Left lung (tissue), 10 donors: ENCODE data around the gene EFNA2. TPM values are rescaled to one million over a fixed set of nuclear protein-coding genes. Genes with fewer than 3 reads are reported as not detected.

Experiments used
- ATAC-seq: fragments of 200-7000 bp; cut with Tn5 transposase; one replicate; pipeline ENCODE4 v1.9.1; 2020; ENCODE audit warnings: moderate library complexity
- DNase-seq, 4 donors: peaks; one replicate each; pipeline ENCODE4 v3.0.0-alpha.2; 2013 to 2020
- H3K27ac ChIP-seq, 2 donors: fragments of 200-600 bp; sonication (generic) in 1 of 2; one replicate each; pipeline versions ENCODE4 v1.5.0 to v1.8.0; 2020 to 2021
- H3K27me3 ChIP-seq, 2 donors: fragments of 200-600 bp; sonication (generic) in 1 of 2; one replicate each; pipeline versions ENCODE4 v1.5.0 to v1.8.0; 2020 to 2021
- H3K36me3 ChIP-seq, 2 donors: fragments of 200-600 bp; sonication (generic) in 1 of 2; one replicate each; pipeline versions ENCODE4 v1.5.0 to v1.8.0; 2020 to 2021
- H3K4me1 ChIP-seq, 2 donors: fragments of 200-600 bp; one replicate each; pipeline ENCODE4 v1.8.0; 2021
- H3K4me3 ChIP-seq, 2 donors: fragments of 200-600 bp; sonication (generic) in 1 of 2; one replicate each; pipeline versions ENCODE4 v1.5.0 to v1.8.0; 2020 to 2021; ENCODE audit warnings: mild to moderate bottlenecking in 1 of 2
- H3K9me3 ChIP-seq, 2 donors: fragments of 200-600 bp; sonication (generic) in 1 of 2; one replicate each; pipeline versions ENCODE4 v1.5.0 to v1.8.0; 2020 to 2021
- intact Hi-C, 2 donors: fragments of 100-400 bp; cut with DNase I; formaldehyde crosslinking; loops; one replicate each; pipeline versions ENCODE4 v1.11.2 to v1.14.2; 2022
- polyA plus RNA-seq, 6 donors: library from polyadenylated mRNA; unstranded; fragments of 120-200 nt; gene quantifications; one replicate each; pipeline ENCODE4 v1.2.1, GENCODE V29; 2013; ENCODE audit not compliant: insufficient read length in 6 of 6
- total RNA-seq, 2 donors: library from RNA; stranded (reverse); fragmentation: NEBNext Ultra II Directional; extraction: Animal tissue kit (Norgen Biotek cat#: 25700); gene quantifications; one replicate each; pipeline ENCODE4 v1.2.1, GENCODE V29; 2021
- TF ChIP-seq, protein P1 (sequence below), 2 donors: fragments of 200-600 bp; sonication (generic) in 1 of 2; IDR thresholded peaks; one replicate each; pipeline versions ENCODE4 v1.5.0 to v1.8.0; 2021; ENCODE audit warnings: antibody characterized with exemption in 2 of 2
- donor health status: DM: no; HTN: yes; CAD: no.
- donor health status: DM: no; HTN: no; CAD: no.

The EFNA2 gene
- total and polyA plus RNA-seq, 8 donors, result 0.48 to 2.0 (median 0.79) TPM; not detected in 1

DNA sequence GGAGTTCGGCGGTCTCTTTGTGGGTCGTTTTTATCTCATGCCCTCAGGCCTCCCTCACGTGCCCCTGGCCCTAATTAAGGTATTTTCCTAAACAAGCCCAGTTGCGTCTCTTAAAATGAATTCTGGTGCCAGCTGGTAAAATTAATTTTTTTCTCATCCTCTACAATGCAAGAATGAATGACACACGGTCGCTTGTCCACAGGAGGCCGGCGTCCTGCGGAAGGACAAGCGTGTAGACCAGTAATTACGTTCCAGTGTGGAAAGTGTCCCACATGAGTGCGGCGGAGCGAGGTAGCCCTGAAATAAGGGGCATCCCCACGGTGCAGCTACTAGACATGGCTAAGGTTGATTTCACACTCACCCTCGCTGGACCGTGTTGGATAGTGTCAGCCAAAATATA lies 63.5 kb downstream of the EFNA2 start:
- DNase-seq (no peak), ATAC-seq (no peak)
- Histone ChIP-seq H3K27me3 (no peaks in the 10 kb centered on the region), H3K4me1 (peaks cover 0 to 4% of the 10 kb centered on the region in 2 donors), H3K27ac (no peak overlapping the region), H3K9me3 (no peaks in the 10 kb centered on the region), H3K4me3 (no peak overlapping the region), H3K36me3 (no peaks in the 10 kb centered on the region)
- intact Hi-C loops, result no loop called here
- TF ChIP-seq, protein P1, sequence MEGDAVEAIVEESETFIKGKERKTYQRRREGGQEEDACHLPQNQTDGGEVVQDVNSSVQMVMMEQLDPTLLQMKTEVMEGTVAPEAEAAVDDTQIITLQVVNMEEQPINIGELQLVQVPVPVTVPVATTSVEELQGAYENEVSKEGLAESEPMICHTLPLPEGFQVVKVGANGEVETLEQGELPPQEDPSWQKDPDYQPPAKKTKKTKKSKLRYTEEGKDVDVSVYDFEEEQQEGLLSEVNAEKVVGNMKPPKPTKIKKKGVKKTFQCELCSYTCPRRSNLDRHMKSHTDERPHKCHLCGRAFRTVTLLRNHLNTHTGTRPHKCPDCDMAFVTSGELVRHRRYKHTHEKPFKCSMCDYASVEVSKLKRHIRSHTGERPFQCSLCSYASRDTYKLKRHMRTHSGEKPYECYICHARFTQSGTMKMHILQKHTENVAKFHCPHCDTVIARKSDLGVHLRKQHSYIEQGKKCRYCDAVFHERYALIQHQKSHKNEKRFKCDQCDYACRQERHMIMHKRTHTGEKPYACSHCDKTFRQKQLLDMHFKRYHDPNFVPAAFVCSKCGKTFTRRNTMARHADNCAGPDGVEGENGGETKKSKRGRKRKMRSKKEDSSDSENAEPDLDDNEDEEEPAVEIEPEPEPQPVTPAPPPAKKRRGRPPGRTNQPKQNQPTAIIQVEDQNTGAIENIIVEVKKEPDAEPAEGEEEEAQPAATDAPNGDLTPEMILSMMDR (IDR thresholded peaks at IDR 0.05), result no peak

DNA sequence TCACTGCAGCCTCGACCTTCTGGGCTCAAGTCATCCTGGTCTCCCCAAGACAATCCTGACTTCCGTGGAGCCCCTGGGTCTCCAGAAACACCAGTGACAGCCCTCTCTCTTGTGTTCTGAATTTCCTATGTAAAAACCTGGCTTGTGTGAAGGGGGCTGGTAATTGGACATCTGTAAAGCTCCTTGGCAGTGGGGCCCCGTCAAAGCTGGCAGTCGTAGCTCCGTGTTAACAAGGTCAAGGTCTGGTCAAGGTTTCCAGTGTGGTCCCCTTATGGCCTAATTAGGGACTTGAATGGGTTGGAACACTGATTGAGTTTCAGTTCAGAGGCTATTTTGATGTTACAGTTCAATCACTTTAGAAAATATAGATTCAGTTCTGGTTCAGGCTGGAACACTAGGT lies 65.2 kb downstream of the EFNA2 start:
- ATAC-seq (no peak), DNase-seq (no peak)
- H3K36me3 ChIP-seq, result no peaks in the 10 kb centered on the region
- peaks cover under 1 to 11% of the 10 kb centered on the region in 2 donors for H3K4me1 ChIP-seq
- no peaks in the 10 kb centered on the region for H3K9me3 ChIP-seq
- no peak overlapping the region for H3K4me3 ChIP-seq
- intact Hi-C loops, result no loop called here
- H3K27ac ChIP-seq, result no peak overlapping the region
- no peaks in the 10 kb centered on the region for H3K27me3 ChIP-seq
- TF ChIP-seq, protein P1 (IDR thresholded peaks at IDR 0.05), result no peak

Other genes with a start within 250 kb of the EFNA2 start
- gene ABCA7, start 245.8 kb upstream of the EFNA2 start, total RNA-seq, result 10 to 100 TPM; 49.6 to 52.2 TPM
- gene ABCA7, start 245.8 kb upstream of the EFNA2 start, polyA plus RNA-seq, result 1 to 10 TPM; 3.3 to 5.5 (median 4.5) TPM
- gene ARHGAP45, start 218.7 kb upstream of the EFNA2 start, total RNA-seq, result 10 to 100 TPM; 71.1 to 83.8 TPM
- gene ARHGAP45, start 218.7 kb upstream of the EFNA2 start, polyA plus RNA-seq, result 10 to 100 TPM in 5 of 6 donors, 1 to 10 TPM in 1; 8.5 to 12.3 (median 11.2) TPM
- gene POLR2E, start 190.5 kb upstream of the EFNA2 start, total RNA-seq, result 100 to 1,000 TPM; 139 to 160 TPM
- gene POLR2E, start 190.5 kb upstream of the EFNA2 start, polyA plus RNA-seq, result 100 to 1,000 TPM; 120 to 147 (median 135) TPM
- gene GPX4, start 181.9 kb upstream of the EFNA2 start, total RNA-seq, result 100 to 1,000 TPM; 266 to 365 TPM
- 100 to 1,000 TPM; 146 to 223 (median 208) TPM for gene GPX4, start 181.9 kb upstream of the EFNA2 start, polyA plus RNA-seq
- 100 to 1,000 TPM in 1 of 2 donors, 10 to 100 TPM in 1; 68.3 to 119 TPM for gene SBNO2, start 111.6 kb upstream of the EFNA2 start, total RNA-seq
- gene SBNO2, start 111.6 kb upstream of the EFNA2 start, polyA plus RNA-seq, result 10 to 100 TPM; 17.9 to 25.5 (median 22.5) TPM
- 10 to 100 TPM; 42.6 to 52.0 TPM for gene STK11, start 80.1 kb upstream of the EFNA2 start, total RNA-seq
- 10 to 100 TPM; 46.4 to 58.4 (median 51.1) TPM for gene STK11, start 80.1 kb upstream of the EFNA2 start, polyA plus RNA-seq
- gene CBARP, start 47.9 kb upstream of the EFNA2 start, total RNA-seq, result 1 to 10 TPM in 1 of 2 donors, under 1 TPM in 1; 0.55 to 1.5 TPM
- gene CBARP, start 47.9 kb upstream of the EFNA2 start, polyA plus RNA-seq, result 1 to 10 TPM in 5 of 6 donors, under 1 TPM in 1; 0.75 to 2.5 (median 1.3) TPM
- 100 to 1,000 TPM; 139 to 161 TPM for gene ATP5F1D, start 44.1 kb upstream of the EFNA2 start, total RNA-seq
- gene ATP5F1D, start 44.1 kb upstream of the EFNA2 start, polyA plus RNA-seq, result 100 to 1,000 TPM in 1 of 6 donors, 10 to 100 TPM in 5; 55.0 to 107 (median 71.8) TPM
- gene MIDN, start 37.3 kb upstream of the EFNA2 start, total RNA-seq, result 100 to 1,000 TPM in 1 of 2 donors, 10 to 100 TPM in 1; 87.4 to 115 TPM
- gene MIDN, start 37.3 kb upstream of the EFNA2 start, polyA plus RNA-seq, result 10 to 100 TPM; 34.3 to 64.9 (median 53.0) TPM
- 100 to 1,000 TPM; 220 to 235 TPM for gene CIRBP, start 16.5 kb upstream of the EFNA2 start, total RNA-seq
- 1,000 to 10,000 TPM in 3 of 6 donors, 100 to 1,000 TPM in 3; 873 to 1,079 (median 988) TPM for gene CIRBP, start 16.5 kb upstream of the EFNA2 start, polyA plus RNA-seq
- gene FAM174C, start 10.3 kb upstream of the EFNA2 start, total RNA-seq, result 10 to 100 TPM; 48.0 to 58.7 TPM
- gene FAM174C, start 10.3 kb upstream of the EFNA2 start, polyA plus RNA-seq, result 10 to 100 TPM; 10.6 to 22.2 (median 17.2) TPM
- gene NDUFS7, start 98.0 kb downstream of the EFNA2 start, total RNA-seq, result 10 to 100 TPM; 84.4 to 85.4 TPM
- 10 to 100 TPM; 30.3 to 50.6 (median 36.6) TPM for gene NDUFS7, start 98.0 kb downstream of the EFNA2 start, polyA plus RNA-seq
- 10 to 100 TPM in 1 of 2 donors, 1 to 10 TPM in 1; 5.9 to 19.2 TPM for gene GAMT, start 115.7 kb downstream of the EFNA2 start, total RNA-seq
- gene GAMT, start 115.7 kb downstream of the EFNA2 start, polyA plus RNA-seq, result 10 to 100 TPM; 19.4 to 26.1 (median 24.3) TPM
- gene DAZAP1, start 121.7 kb downstream of the EFNA2 start, total RNA-seq, result 100 to 1,000 TPM in 1 of 2 donors, 10 to 100 TPM in 1; 87.6 to 132 TPM
- 100 to 1,000 TPM in 1 of 6 donors, 10 to 100 TPM in 5; 86.4 to 108 (median 93.7) TPM for gene DAZAP1, start 121.7 kb downstream of the EFNA2 start, polyA plus RNA-seq
- 100 to 1,000 TPM; 942 to 951 TPM for gene RPS15, start 152.5 kb downstream of the EFNA2 start, total RNA-seq
- gene RPS15, start 152.5 kb downstream of the EFNA2 start, polyA plus RNA-seq, result 100 to 1,000 TPM; 673 to 987 (median 817) TPM
- gene APC2, start 164.2 kb downstream of the EFNA2 start, total RNA-seq, result under 1 TPM; 0.06 to 0.10 TPM
- gene APC2, start 164.2 kb downstream of the EFNA2 start, polyA plus RNA-seq, result 1 to 10 TPM in 3 of 6 donors, under 1 TPM in 3; 0.42 to 1.4 (median 0.91) TPM
- 10 to 100 TPM; 31.1 to 32.2 TPM for gene C19orf25, start 193.3 kb downstream of the EFNA2 start, total RNA-seq
- 10 to 100 TPM; 17.7 to 27.8 (median 22.8) TPM for gene C19orf25, start 193.3 kb downstream of the EFNA2 start, polyA plus RNA-seq
- gene PCSK4, start 204.5 kb downstream of the EFNA2 start, total RNA-seq, result 1 to 10 TPM; 1.9 to 3.2 TPM
- gene PCSK4, start 204.5 kb downstream of the EFNA2 start, polyA plus RNA-seq, result 1 to 10 TPM; 3.4 to 6.1 (median 4.3) TPM
- 1 to 10 TPM; 1.6 to 2.0 TPM for gene REEP6, start 205.3 kb downstream of the EFNA2 start, total RNA-seq
- gene REEP6, start 205.3 kb downstream of the EFNA2 start, polyA plus RNA-seq, result 1 to 10 TPM; 3.1 to 5.9 (median 3.8) TPM
- 1 to 10 TPM; 3.0 to 5.3 TPM for gene ADAMTSL5, start 227.1 kb downstream of the EFNA2 start, total RNA-seq
- gene ADAMTSL5, start 227.1 kb downstream of the EFNA2 start, polyA plus RNA-seq, result under 1 TPM; 0.32 to 0.86 (median 0.53) TPM
- gene PLK5, start 238.2 kb downstream of the EFNA2 start, total RNA-seq, result not detected
- gene PLK5, start 238.2 kb downstream of the EFNA2 start, polyA plus RNA-seq, result under 1 TPM; 0.09 to 0.32 (median 0.18) TPM